K562 (cell line): ENCODE results near the gene PRR5. TPM values are rescaled to one million over a fixed set of nuclear protein-coding genes. Genes with fewer than 3 reads are reported as not detected.

Experiments used
- ATAC-seq: fragments of 200-7000 bp; cut with Tn5 transposase; 3 replicates; pipeline ENCODE4 v1.9.1; 2020; ENCODE audit warnings: moderate library complexity
- BruUV-seq: library from RNA; stranded (reverse); fragments of 400-500 nt; replicated peaks from 2 replicates; lab custom pipeline; 2021; lab: Mats Ljungman, UMichigan
- CTCF ChIA-PET: fragments of 300-600 bp; formaldehyde crosslinking; extraction: SDS; loops from one replicate; lab custom pipeline; 2021; ENCODE audit warnings: low intra/inter-chr PET ratio; lab: Yijun Ruan, JAX
- POLR2A ChIA-PET: fragments of 300-600, 350-650 bp; sonication (Branson Sonifier 250); formaldehyde crosslinking; extraction: SDS; loops from one replicate; lab custom pipeline; 2021; ENCODE audit warnings: antibody characterized with exemption, inconsistent platforms; lab: Yijun Ruan, JAX
- DNase-seq, 4 experiments: peaks; one replicate each; pipeline versions ENCODE4 v3.0.0 to v3.0.0-alpha.2; 2011 to 2018; ENCODE audit warnings: low spot score in 3 of 4, mixed read lengths in 3 of 4; ENCODE audit errors: extremely low read depth in 1 of 4
- FAIRE-seq: peaks from 2 replicates; lab custom pipeline; 2011; peaks lifted over from hg19 to GRCh38; lab: Jason Lieb, UNC
- H2AFZ ChIP-seq: 2 replicates; pipeline ENCODE4 v1.6.0; 2011; ENCODE audit warnings: low read depth, low read length, control low read depth, inconsistent platforms
- H3K27ac ChIP-seq: fragments of 200-600 bp; 3 replicates; pipeline ENCODE4 v1.8.0; 2011; ENCODE audit warnings: low read depth, mild to moderate bottlenecking, control low read depth, inconsistent platforms, low read length, moderate library complexity, mixed read lengths; ENCODE audit errors: extremely low read depth
- H3K27me3 ChIP-seq, 2 experiments: fragments of 300-600 bp in 1 of 2; 2 replicates in 1 of 2; 3 replicates in 1 of 2; pipeline versions ENCODE4 v1.6.0 to v1.8.0; 2011; ENCODE audit warnings: inconsistent platforms in 2 of 2, low read length in 2 of 2, mild to moderate bottlenecking in 1 of 2, mixed read lengths in 1 of 2, moderate library complexity in 1 of 2; ENCODE audit not compliant: control insufficient read depth in 2 of 2, insufficient read depth in 2 of 2
- H3K36me3 ChIP-seq: fragments of 300-600 bp; 3 replicates; pipeline ENCODE4 v1.8.0; 2011; ENCODE audit warnings: mild to moderate bottlenecking, low read length, inconsistent platforms; ENCODE audit not compliant: control insufficient read depth, insufficient read depth
- H3K4me1 ChIP-seq, 2 experiments: fragments of 200-600 bp in 1 of 2; replicated peaks in 1 of 2; 2 replicates in 1 of 2; 3 replicates in 1 of 2; pipeline versions ENCODE4 v1.5.1 to v1.8.0; 2011; ENCODE audit warnings: inconsistent platforms in 2 of 2, low read length in 2 of 2, mild to moderate bottlenecking in 1 of 2, mixed read lengths in 1 of 2, moderate library complexity in 1 of 2; ENCODE audit not compliant: control insufficient read depth in 2 of 2, insufficient read depth in 2 of 2
- H3K4me2 ChIP-seq: 2 replicates; pipeline ENCODE4 v1.6.1; 2011; ENCODE audit warnings: low read length, control low read depth, inconsistent platforms, mixed read lengths; ENCODE audit not compliant: insufficient read depth
- H3K4me3 ChIP-seq: fragments of 200-600 bp; sonication (generic), shearing (Covaris generic); 2 replicates; pipeline ENCODE4 v1.5.1; 2016; ENCODE audit warnings: control low read depth, inconsistent platforms
- H3K79me2 ChIP-seq: fragments of 200-600 bp; 3 replicates; pipeline ENCODE4 v1.8.0; 2011; ENCODE audit warnings: low read length, inconsistent platforms; ENCODE audit not compliant: control insufficient read depth, insufficient read depth
- H3K9ac ChIP-seq, 2 experiments: 2 replicates each; pipeline versions ENCODE4 v1.6.0 to v1.6.1; 2011; ENCODE audit warnings: low read depth in 2 of 2, low read length in 2 of 2, control low read depth in 1 of 2, inconsistent platforms in 1 of 2, mild to moderate bottlenecking in 1 of 2, mixed read lengths in 1 of 2; ENCODE audit not compliant: insufficient read depth in 1 of 2
- H3K9me1 ChIP-seq: one replicate; pipeline ENCODE4 v1.6.0; 2011; ENCODE audit warnings: inconsistent platforms, mild to moderate bottlenecking, low read length, moderate library complexity; ENCODE audit not compliant: control insufficient read depth, insufficient read depth
- H3K9me3 ChIP-seq: replicated peaks from 2 replicates; pipeline ENCODE4 v1.5.1; 2011; ENCODE audit warnings: low read depth, low read length, inconsistent platforms; ENCODE audit not compliant: control insufficient read depth, insufficient read depth
- H4K20me1 ChIP-seq: replicated peaks from 2 replicates; pipeline ENCODE4 v1.6.1; 2011; ENCODE audit warnings: low read length, inconsistent platforms, mixed read lengths; ENCODE audit not compliant: control insufficient read depth, insufficient read depth
- BRCA1 ChIP-seq, 2 experiments: fragments of 450-650 bp in 1 of 2; sonication (generic) in 1 of 2; formaldehyde crosslinking in 1 of 2; IDR thresholded peaks; 2 replicates each; pipeline versions ENCODE4 v1.5.0 to v1.6.1; 2017 to 2020; ENCODE audit warnings: mild to moderate bottlenecking in 1 of 2, missing genetic modification reagents in 1 of 2
- CTCFL ChIP-seq: IDR thresholded peaks from 2 replicates; pipeline ENCODE4 v1.6.1; 2011; ENCODE audit warnings: borderline replicate concordance, low read depth, mild to moderate bottlenecking, moderate library complexity, low read length; ENCODE audit not compliant: insufficient read depth, poor library complexity, severe bottlenecking
- EP400 ChIP-seq: fragments of 450-650 bp; IDR thresholded peaks from 2 replicates; pipeline ENCODE4 v1.6.1; 2017; ENCODE audit warnings: antibody characterized with exemption, mild to moderate bottlenecking, moderate library complexity
- HES1 ChIP-seq: fragments of 450-650 bp; IDR thresholded peaks from 2 replicates; pipeline ENCODE4 v1.6.1; 2016; ENCODE audit warnings: low read depth, mild to moderate bottlenecking, moderate library complexity
- HNRNPL ChIP-seq: fragments of 200-400 bp; formaldehyde crosslinking; IDR thresholded peaks from 2 replicates; pipeline ENCODE4 v1.6.1; 2017; ENCODE audit warnings: low read depth, mild to moderate bottlenecking, low read length
- KLF1 ChIP-seq: fragments of 450-650 bp; IDR thresholded peaks from 2 replicates; pipeline ENCODE4 v1.6.1; 2016; ENCODE audit warnings: missing genetic modification characterization, missing compliant biosample characterization
- MECOM ChIP-seq: fragments of 250-450 bp; sonication (Bioruptor Pico); IDR thresholded peaks from 2 replicates; pipeline ENCODE4 v1.8.0; 2022; ENCODE audit warnings: inconsistent platforms
- PHB ChIP-seq: fragments of 250-450 bp; sonication (Bioruptor Pico); IDR thresholded peaks from 2 replicates; pipeline ENCODE4 v1.5.0; 2021
- RNF219 ChIP-seq: fragments of 250-450 bp; sonication (Bioruptor Pico); IDR thresholded peaks from 2 replicates; pipeline ENCODE4 v1.5.0; 2022; ENCODE audit warnings: mild to moderate bottlenecking
- ZFX ChIP-seq: sonication (generic); formaldehyde crosslinking; IDR thresholded peaks from 2 replicates; pipeline ENCODE4 v1.8.0; 2022; ENCODE audit warnings: mild to moderate bottlenecking, missing genetic modification reagents, moderate library complexity
- ZKSCAN1 ChIP-seq: fragments of 150-350 bp; IDR thresholded peaks from 2 replicates; pipeline ENCODE4 v1.6.1; 2016; ENCODE audit warnings: low read depth, low read length
- WGBS: fragments of 100-300 bp; shearing (Covaris generic); methylation state at CpG from one replicate; pipeline ENCODE4 v1.1.6; 2016; ENCODE audit warnings: low coverage, mixed read lengths; ENCODE audit not compliant: insufficient coverage; ENCODE audit errors: missing lambda C conversion rate; 5-methylcytosine and 5-hydroxymethylcytosine counted together
- in situ Hi-C: fragments of 300-500 bp; cut with MboI; formaldehyde crosslinking; loops from 4 replicates; pipeline ENCODE4 v1.15.0; 2018; ENCODE audit warnings: inconsistent platforms, mixed read lengths
- intact Hi-C: fragments of 100-400 bp; cut with micrococcal nuclease; formaldehyde crosslinking; loops from 2 replicates; pipeline ENCODE4 v1.14.2; 2022
- polyA plus RNA-seq, 8 experiments: library from polyadenylated mRNA; depleted of rRNA in 4 of 8; stranded (reverse) in 5 of 8; unstranded in 3 of 8; fragments of >200 nt; fragmentation: Nextera tagmentation in 2 of 8; fragmentation: Illumina TruSeq in 1 of 8; extraction: Ambion mirVana in 2 of 8; extraction: Trizol in 1 of 8; gene quantifications; 2 replicates each; pipeline versions ENCODE4 v1.2.1 to v1.2.3, GENCODE V29; 2011 to 2014; ENCODE audit warnings: inconsistent platforms in 1 of 8, missing spikeins in 1 of 8
- total RNA-seq, 7 experiments: library from RNA; depleted of rRNA in 6 of 7; stranded (reverse); fragments of >200 nt in 6 of 7; fragmentation: Illumina TruSeq in 2 of 7; extraction: Trizol in 2 of 7; gene quantifications; 2 replicates each; pipeline versions ENCODE4 v1.2.1 to v1.2.3, GENCODE V29; 2011 to 2021; ENCODE audit warnings: low replicate concordance in 1 of 7

Gene PRR5
- total and polyA plus RNA-seq, 9 of the 15 experiments (the other 6 are each of a cell fraction or from before 2014, with no cell fraction given): 0.13 to 21.0 (median 7.5) TPM

- H3K9ac ChIP-seq: no peak overlapping the region
- no peaks in the 10 kb centered on the region for H3K79me2 ChIP-seq
- ChIA-PET POLR2A (interaction anchor here (0.6 kb wide), 2 partner anchors 10 to 1312 kb away, joined by 3 read pairs; no protein-coding TSS in a partner anchor), CTCF (no interaction called here)
- no peaks in the 10 kb centered on the region for H3K27me3 ChIP-seq
- H3K36me3 ChIP-seq: peaks cover 6% of the 10 kb centered on the region; the same call in 2 of the 3 replicates
- H3K4me1 ChIP-seq: peaks cover 0 to 17% of the 10 kb centered on the region in 2 experiments; a peak in 2 of 5 replicates
- in situ Hi-C loops: no loop called here
- WGBS: 91% methylated on average over 12 of the region's 21 CpGs
- DNase-seq (no peak), FAIRE-seq (no peak), ATAC-seq (no peak)
- H3K9me1 ChIP-seq: no peaks in the 10 kb centered on the region
- no peak overlapping the region for H3K4me3 ChIP-seq
- no peak overlapping the region for H3K4me2 ChIP-seq
- no peaks in the 10 kb centered on the region for H4K20me1 ChIP-seq
- no peak overlapping the region for H3K27ac ChIP-seq
- no peak for TF ChIP-seq CTCFL
- TF ChIP-seq BRCA1 (IDR thresholded peaks at IDR 0.05): no peak
- TF ChIP-seq BRCA1 (CRISPR knock-in tag; IDR thresholded peaks at IDR 0.05): no peak
- no peak for TF ChIP-seq ZKSCAN1
- TF ChIP-seq RNF219 (CRISPR knock-in tag): no peak
- no peak for TF ChIP-seq MECOM (CRISPR knock-in tag)
- TF ChIP-seq HES1: no peak
- no peak for TF ChIP-seq PHB (CRISPR knock-in tag)
- no peak for TF ChIP-seq EP400
- no peak for TF ChIP-seq KLF1
- no peak for TF ChIP-seq ZFX (CRISPR knock-in tag)
- TF ChIP-seq HNRNPL: no peak
- H3K9me3 ChIP-seq: no peaks in the 10 kb centered on the region
- BruUV-seq: no TSS peak
- intact Hi-C loops: no loop called here
- no peak overlapping the region for H2AFZ ChIP-seq
Observed at GRCh38 chr22:44728761-44729324, 26.8 kb downstream of the PRR5 start.
